Adrenal gland (tissue), 5 donors: ENCODE measurements around the gene MAD1L1.
"Not testable (repeated sequence)": the region's sequence is repeated elsewhere in the genome, so short reads cannot be mapped to it uniquely, and the experiment has no call there.

Experiments used
- CTCF ChIP-seq, 6 experiments: fragments of 450-650 bp in 4 of 6; fragments of 200-600 bp in 2 of 6; sonication (generic) in 1 of 6; IDR thresholded peaks; 1 replicate in 5 of 6; 2 replicates in 1 of 6; pipeline versions ENCODE4 v1.5.1 to v1.8.0; 2016 to 2021; ENCODE audit warnings: antibody characterized with exemption in 6 of 6, mild to moderate bottlenecking in 2 of 6, moderate library complexity in 1 of 6
- POLR2A ChIP-seq, 2 donors: fragments of 450-650 bp; IDR thresholded peaks; one replicate each; pipeline ENCODE4 v1.6.1; 2017; ENCODE audit warnings: antibody characterized with exemption in 2 of 2, mild to moderate bottlenecking in 2 of 2, moderate library complexity in 1 of 2
- donor health status: DM: no; HTN: no; CAD: no.

GRCh38 chr7:1837696-1838543 lies 394.8 kb downstream of the MAD1L1 start:
- not testable (repeated sequence) for TF ChIP-seq CTCF, POLR2A (IDR thresholded peaks at IDR 0.05)
